Measurements from ENCODE around the gene KCTD20. TPM values are rescaled to one million over a fixed set of nuclear protein-coding genes. Genes with fewer than 3 reads are reported as not detected.

Gene KCTD20
- total RNA-seq, 1 experiment from 2014 or later = 41.6 TPM

DNA sequence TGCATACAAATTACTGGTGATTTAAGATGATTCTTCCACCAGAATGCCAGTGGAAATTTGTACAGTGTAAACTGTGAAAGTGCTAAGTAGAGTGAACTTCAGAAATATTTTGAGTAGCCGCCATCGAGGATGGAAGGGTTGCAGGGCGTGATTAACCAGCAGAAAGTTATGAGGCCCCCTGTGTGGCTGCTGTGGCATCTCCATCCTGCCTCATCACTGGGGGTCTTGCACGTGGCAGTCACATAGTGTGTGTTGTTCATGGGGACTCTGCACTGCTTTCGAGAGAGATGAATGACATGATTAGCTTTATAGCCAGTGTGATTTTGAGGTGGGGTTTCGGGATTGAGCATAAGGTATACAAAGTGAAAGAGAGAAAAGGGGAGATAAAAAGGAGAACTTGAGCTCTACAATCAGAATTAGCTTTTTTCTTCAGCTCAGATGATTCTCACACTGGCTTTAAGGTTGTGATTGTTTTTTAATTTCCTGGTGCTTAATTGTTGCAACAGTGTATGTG is 26.4 kb downstream of the KCTD20 start:
- H3K4me3 ChIP-seq (ENCODE audit: low read depth in 2 of 2, low read length in 2 of 2) = no peak overlapping the region
- no peaks in the 10 kb centered on the region; the same call in 1 of the 2 replicates for H3K4me1 ChIP-seq (ENCODE audit: control insufficient read depth, insufficient read depth, low read length)
- H3K27ac ChIP-seq (ENCODE audit: low read length) = no peak overlapping the region
- no TSS peak for BruUV-seq (replicated peaks)
- no peaks in the 10 kb centered on the region for H3K36me3 ChIP-seq (ENCODE audit: control insufficient read depth, insufficient read depth, low read length)
- no peak for TF ChIP-seq TCF7L2 (IDR thresholded peaks at IDR 0.05; ENCODE audit: low read depth, low read length)
- TF ChIP-seq POLR2AphosphoS5 (IDR thresholded peaks at IDR 0.05; ENCODE audit: low read depth, low read length) = no peak
- TF ChIP-seq, protein P1, sequence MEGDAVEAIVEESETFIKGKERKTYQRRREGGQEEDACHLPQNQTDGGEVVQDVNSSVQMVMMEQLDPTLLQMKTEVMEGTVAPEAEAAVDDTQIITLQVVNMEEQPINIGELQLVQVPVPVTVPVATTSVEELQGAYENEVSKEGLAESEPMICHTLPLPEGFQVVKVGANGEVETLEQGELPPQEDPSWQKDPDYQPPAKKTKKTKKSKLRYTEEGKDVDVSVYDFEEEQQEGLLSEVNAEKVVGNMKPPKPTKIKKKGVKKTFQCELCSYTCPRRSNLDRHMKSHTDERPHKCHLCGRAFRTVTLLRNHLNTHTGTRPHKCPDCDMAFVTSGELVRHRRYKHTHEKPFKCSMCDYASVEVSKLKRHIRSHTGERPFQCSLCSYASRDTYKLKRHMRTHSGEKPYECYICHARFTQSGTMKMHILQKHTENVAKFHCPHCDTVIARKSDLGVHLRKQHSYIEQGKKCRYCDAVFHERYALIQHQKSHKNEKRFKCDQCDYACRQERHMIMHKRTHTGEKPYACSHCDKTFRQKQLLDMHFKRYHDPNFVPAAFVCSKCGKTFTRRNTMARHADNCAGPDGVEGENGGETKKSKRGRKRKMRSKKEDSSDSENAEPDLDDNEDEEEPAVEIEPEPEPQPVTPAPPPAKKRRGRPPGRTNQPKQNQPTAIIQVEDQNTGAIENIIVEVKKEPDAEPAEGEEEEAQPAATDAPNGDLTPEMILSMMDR (IDR thresholded peaks at IDR 0.05) = no peak
- TF ChIP-seq, protein P2, sequence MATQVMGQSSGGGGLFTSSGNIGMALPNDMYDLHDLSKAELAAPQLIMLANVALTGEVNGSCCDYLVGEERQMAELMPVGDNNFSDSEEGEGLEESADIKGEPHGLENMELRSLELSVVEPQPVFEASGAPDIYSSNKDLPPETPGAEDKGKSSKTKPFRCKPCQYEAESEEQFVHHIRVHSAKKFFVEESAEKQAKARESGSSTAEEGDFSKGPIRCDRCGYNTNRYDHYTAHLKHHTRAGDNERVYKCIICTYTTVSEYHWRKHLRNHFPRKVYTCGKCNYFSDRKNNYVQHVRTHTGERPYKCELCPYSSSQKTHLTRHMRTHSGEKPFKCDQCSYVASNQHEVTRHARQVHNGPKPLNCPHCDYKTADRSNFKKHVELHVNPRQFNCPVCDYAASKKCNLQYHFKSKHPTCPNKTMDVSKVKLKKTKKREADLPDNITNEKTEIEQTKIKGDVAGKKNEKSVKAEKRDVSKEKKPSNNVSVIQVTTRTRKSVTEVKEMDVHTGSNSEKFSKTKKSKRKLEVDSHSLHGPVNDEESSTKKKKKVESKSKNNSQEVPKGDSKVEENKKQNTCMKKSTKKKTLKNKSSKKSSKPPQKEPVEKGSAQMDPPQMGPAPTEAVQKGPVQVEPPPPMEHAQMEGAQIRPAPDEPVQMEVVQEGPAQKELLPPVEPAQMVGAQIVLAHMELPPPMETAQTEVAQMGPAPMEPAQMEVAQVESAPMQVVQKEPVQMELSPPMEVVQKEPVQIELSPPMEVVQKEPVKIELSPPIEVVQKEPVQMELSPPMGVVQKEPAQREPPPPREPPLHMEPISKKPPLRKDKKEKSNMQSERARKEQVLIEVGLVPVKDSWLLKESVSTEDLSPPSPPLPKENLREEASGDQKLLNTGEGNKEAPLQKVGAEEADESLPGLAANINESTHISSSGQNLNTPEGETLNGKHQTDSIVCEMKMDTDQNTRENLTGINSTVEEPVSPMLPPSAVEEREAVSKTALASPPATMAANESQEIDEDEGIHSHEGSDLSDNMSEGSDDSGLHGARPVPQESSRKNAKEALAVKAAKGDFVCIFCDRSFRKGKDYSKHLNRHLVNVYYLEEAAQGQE (IDR thresholded peaks at IDR 0.05; ENCODE audit: insufficient read depth in 1 of 2, low read depth in 2 of 2, low read length in 1 of 2) = no peak
- no peak for TF ChIP-seq SIN3A (IDR thresholded peaks at IDR 0.05; ENCODE audit: borderline replicate concordance, insufficient read depth, low read depth, low read length)
- POLR2A ChIA-PET = no interaction called here
- in situ Hi-C loops (cut with HindIII; ENCODE audit: low pct_unique_long_range_greater_than_20kb, low sequenced_read_pairs) = no loop called here
- no peaks in the 10 kb centered on the region for H3K27me3 ChIP-seq (ENCODE audit: control insufficient read depth, insufficient read depth, low read length)
- no peaks in the 10 kb centered on the region for H3K9me3 ChIP-seq (ENCODE audit: control insufficient read depth, insufficient read depth, low read depth, low read length)
- CTCF ChIA-PET = no interaction called here
- intact Hi-C loops (cut with micrococcal nuclease; ENCODE audit: unreplicated experiment) = no loop called here
- DNase-seq (ENCODE audit: low read depth, low spot score) = no peak
- ATAC-seq = no peak

DNA sequence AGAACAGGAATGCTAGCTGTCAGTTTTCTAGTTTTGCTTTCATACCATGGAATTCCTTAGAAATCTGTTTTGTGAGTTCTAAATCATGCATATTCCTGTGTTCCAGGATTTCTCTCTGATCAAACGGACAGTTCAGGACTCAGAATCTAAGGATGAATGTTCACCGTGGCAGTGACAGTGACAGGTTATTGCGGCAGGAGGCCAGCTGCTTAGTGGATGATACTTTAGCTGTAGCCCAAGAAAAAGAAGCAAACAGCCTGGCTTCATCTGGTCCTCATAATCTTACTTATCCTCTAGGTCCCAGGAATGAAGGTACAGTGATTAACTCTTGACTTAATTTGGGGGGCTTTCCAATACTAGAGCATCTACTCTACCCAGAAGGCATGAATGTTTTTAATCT is 27.1 kb downstream of the KCTD20 start:
- Histone ChIP-seq H3K36me3 (ENCODE audit: control insufficient read depth, insufficient read depth, low read length) (0 out of 2 replicates have a peak, but pooled peaks cover 3% of the 10 kb centered on the region), H3K4me1 (ENCODE audit: control insufficient read depth, insufficient read depth, low read length) (no peaks in the 10 kb centered on the region; the same call in 1 of the 2 replicates), H3K27ac (ENCODE audit: low read length) (no peak overlapping the region), H3K4me3 (ENCODE audit: low read depth in 2 of 2, low read length in 2 of 2) (no peak overlapping the region), H3K9me3 (ENCODE audit: control insufficient read depth, insufficient read depth, low read depth, low read length) (no peaks in the 10 kb centered on the region), H3K27me3 (ENCODE audit: control insufficient read depth, insufficient read depth, low read length) (no peaks in the 10 kb centered on the region)
- ATAC-seq (no peak), DNase-seq (ENCODE audit: low read depth, low spot score) (no peak)
- BruUV-seq (replicated peaks) = no TSS peak
- ChIA-PET CTCF (no interaction called here), POLR2A (no interaction called here)
- intact Hi-C loops (cut with micrococcal nuclease; ENCODE audit: unreplicated experiment) = no loop called here
- in situ Hi-C loops (cut with HindIII; ENCODE audit: low pct_unique_long_range_greater_than_20kb, low sequenced_read_pairs) = no loop called here
- TF ChIP-seq, protein P1 (IDR thresholded peaks at IDR 0.05) = no peak
- TF ChIP-seq POLR2AphosphoS5 (IDR thresholded peaks at IDR 0.05; ENCODE audit: low read depth, low read length) = no peak
- no peak for TF ChIP-seq TCF7L2 (IDR thresholded peaks at IDR 0.05; ENCODE audit: low read depth, low read length)
- TF ChIP-seq, protein P2 (IDR thresholded peaks at IDR 0.05; ENCODE audit: insufficient read depth in 1 of 2, low read depth in 2 of 2, low read length in 1 of 2) = no peak
- TF ChIP-seq SIN3A (IDR thresholded peaks at IDR 0.05; ENCODE audit: borderline replicate concordance, insufficient read depth, low read depth, low read length) = no peak

Measured in Panc1 (cell line).